GM19328 (cell line): ENCODE results near the gene SEMA3F.

Experiments used
- ATAC-seq: cut with Tn5 transposase; IDR thresholded peaks from one replicate; pipeline ENCODE4 v1.9.1; 2021; ENCODE audit warnings: mild to moderate bottlenecking, moderate library complexity; ENCODE audit not compliant: unreplicated experiment

The SEMA3F gene

GRCh38 chr3:50154840-50155490, at the start of gene SEMA3F:
Gene SEMA3F, plus strand, starts transcription at chr3:50155324. Its CDS starts 4,299 bp downstream, at chr3:50159623.
- peak; percentile 71 for ATAC-seq

- no peak for ATAC-seq
These were observed 43.4 kb upstream of the SEMA3F start for GRCh38 chr3:50111757-50112156.

DNA sequence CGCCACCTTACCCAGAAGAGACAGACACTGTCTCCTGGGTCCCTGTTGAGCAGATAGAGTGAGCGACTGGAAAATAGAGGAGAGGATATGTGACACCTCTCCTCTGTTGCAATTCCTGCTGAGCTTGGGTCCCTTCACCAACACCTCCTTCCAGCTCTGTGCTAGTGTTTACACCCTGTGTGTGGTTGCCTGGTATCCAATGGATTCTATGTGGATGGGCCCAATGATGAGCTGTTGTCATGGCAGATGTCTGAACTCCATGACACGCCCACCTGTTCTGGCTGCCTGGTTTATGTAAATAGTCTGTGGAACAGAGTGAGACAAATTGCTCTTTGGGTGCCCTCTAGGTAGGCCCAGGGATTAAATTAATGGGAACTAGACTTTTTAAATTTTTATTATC, 42.7 kb upstream of the SEMA3F start:
- ATAC-seq, result no peak

DNA sequence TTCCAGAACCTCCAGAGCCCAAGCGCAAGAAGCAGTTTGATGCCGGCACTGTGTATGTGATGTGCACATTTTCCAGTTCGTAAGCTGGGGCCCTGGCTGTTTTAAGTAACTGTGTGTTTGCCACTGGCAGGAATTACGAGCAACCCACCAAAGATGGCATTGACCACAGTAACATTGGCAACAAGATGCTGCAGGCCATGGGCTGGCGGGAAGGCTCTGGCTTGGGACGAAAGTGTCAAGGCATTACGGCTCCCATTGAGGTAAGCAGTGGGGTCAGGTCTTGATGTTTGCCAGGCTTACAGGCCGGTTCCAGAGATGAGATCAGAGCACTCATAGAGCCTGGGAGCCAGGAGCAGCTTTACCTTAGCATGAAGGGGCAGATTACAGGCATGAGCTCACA, 38.0 kb upstream of the SEMA3F start:
- ATAC-seq, result no peak

DNA sequence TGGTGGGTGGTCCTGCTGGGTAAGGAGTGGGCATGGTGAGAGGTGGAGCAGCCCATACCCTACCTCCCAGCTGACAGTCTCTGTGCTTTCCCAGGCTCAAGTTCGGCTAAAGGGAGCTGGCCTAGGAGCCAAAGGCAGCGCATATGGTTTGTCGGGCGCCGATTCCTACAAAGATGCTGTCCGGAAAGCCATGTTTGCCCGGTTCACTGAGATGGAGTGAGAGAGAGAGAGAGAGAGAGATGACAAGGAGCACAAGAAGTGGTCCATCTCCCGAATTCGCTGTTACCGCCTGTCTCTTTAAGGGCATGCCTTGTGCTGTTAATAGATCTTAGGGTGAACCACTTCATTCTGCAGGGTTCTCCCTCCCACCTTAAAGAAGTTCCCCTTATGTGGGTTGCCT, 36.9 kb upstream of the SEMA3F start:
- ATAC-seq, result no peak

GRCh38 chr3:50119786-50120185, 35.3 kb upstream of the SEMA3F start:
- no peak for ATAC-seq

DNA sequence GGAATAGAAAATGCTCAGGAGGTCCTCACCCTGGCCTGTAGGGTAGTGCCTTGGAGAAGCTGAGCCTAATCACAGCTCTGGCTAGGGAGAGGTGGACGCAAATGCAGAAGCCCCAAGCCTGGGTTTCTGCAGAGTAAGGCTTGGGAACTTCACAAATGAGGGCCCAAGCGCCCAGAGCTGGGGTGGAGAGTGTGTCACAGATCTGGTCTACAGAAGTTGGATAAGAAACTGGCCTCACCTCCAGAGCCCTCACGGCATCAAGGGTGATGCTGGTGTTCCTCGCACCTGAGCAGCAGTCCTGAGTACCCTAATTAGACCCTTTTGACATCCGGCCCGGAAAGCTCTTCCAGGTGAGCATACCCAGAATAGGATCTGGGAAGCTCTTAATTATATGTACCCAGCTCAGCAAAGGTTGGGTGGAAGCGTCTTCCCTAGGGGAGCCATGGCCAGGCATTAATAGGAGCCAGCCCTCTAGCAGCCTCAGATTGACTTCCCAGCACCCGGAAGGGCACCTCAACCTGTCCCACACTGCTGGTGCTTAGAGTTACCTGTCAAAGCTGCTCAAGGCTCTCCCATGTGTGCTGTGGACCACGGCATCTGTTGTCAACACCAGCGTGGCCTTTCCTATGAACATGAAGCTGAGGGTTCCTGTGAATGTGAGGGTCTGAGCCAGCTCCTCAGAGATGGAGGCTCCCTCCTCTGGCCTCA, 34.6 kb upstream of the SEMA3F start:
- ATAC-seq, result no peak

GRCh38 chr3:50121072-50122032, 33.8 kb upstream of the SEMA3F start:
- no peak for ATAC-seq

- ATAC-seq, result no peak
These were observed 33.1 kb upstream of the SEMA3F start for GRCh38 chr3:50122071-50122470.

- ATAC-seq, result no peak
These were observed 32.3 kb upstream of the SEMA3F start for GRCh38 chr3:50122661-50123391.

DNA sequence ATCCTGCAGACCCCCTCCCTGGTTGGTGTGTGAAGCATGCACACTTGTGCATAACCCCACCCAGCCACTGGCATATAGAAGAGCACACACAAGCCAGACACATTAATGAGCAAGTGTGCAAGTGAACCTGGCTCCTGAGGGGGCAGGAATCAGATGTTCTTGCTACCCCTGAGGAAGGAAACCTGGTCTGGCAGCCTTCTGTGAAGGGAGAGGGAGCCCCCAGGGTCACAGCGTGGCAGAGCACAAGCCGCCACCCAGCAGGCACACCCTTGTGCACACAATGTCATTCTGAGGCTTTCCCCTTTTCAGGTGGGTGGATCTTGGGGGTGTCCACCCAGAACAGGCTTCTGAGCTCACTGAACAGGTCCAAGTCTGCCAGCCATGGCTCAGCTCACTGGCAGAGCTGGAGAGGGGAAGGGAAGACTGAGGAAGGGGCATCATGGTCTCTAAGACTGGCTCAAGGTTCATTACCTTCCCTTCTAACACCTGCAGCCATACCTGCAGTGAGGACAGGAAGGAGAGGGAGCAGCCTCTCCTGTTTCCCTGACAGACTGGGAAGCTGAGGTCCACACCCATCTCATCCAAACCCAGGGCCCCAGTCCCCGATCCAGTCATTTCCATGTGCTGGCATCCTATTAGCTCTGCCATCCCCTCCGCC, 31.6 kb upstream of the SEMA3F start:
- no peak for ATAC-seq

- ATAC-seq, result no peak
These were observed 30.9 kb upstream of the SEMA3F start for GRCh38 chr3:50124052-50124799.

DNA sequence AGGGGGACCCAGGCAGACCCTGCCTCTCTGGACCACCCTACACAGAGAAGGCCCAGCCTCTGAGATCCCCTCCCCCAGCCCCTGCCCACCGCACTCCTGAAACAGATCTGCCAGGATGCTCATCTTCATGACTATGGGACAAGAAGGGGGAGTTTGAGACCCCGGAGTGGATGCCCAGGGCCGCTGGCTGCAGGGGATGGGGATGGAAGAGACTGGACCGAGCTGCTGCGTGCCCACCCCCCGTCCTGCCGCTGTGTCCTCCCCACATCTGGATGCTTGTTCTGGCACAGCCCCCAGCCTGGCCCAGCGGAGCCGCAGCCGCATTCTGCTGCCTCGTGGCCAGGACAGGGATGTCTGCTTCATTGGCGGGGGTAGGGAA, 30.3 kb upstream of the SEMA3F start:
- no peak for ATAC-seq

DNA sequence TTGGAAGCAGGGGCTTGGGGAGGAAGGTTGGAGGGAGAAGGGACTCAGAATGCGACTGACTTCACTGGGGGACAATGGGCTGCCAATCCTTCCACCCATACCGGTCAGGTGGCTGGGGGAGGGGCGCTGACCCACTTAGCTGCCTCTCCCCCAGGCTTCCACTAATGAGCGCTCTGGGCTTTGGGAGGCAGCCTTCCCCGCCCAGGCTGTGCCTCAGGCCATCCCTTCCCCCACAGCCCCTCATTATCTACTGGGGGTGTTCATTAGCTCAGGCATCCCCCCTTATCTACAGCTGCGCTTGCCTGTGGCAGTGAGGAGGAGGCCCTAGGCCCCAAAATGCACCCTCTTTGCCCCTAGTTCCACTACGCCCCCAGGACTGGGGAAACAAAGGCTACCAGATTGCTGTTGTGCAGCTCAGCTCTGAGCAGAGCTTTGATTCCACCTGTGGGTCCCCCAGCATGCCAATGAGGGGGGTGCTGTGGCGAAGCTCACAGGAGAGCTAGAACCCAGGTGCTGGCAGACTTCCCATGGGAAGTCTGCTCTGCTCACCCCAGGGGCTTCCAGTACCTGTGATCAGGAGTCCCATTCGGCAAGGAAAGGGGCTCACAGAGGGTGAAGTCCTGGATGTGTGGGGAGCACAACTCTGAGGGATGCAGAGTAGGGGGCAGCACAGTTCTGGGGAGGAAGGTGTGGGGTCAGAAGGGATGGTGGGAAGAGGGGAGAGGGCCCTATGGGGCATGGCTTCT, 29.4 kb upstream of the SEMA3F start:
- no peak for ATAC-seq

- ATAC-seq, result no peak
These were observed 28.6 kb upstream of the SEMA3F start for GRCh38 chr3:50126287-50127211.

DNA sequence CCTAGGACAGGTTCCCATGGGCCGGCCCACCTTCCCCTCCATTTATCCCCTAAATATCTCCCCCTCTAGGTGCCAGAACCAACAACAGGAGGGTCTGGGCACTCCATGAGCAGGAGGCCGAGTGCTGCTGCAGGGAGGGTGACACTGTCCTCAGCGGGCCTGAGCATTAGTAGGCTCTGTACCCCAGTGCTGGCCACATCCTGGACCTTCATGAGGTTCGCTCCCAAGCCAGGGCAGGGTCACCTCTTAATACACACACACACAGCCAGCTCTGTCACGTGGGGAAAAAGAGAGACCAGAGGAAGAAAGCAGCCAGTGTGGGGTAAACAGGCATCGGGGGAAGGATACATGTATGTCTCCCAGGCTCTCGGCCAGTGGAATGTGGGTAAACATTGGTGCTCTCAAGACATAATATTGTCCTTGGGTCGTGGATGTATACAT, 27.9 kb upstream of the SEMA3F start:
- no peak for ATAC-seq

DNA sequence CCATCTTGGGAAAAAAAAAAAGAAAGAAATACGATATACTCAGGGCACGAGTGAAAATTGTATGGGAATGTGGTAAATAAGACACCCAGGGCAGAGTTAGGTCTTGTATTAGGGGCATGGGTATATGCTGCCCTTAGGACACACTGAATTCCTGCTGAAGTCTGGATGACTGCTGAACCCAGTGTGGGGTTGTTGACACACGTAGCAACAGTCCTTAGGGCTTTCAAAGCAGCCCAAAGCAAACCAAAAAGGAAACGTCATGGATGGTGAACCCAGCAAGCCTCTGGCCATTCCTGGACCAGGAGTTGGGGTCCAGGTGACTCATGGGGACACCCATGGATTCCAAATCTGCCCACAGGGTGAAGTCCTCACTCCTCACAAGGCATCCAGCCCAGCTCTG, 27.1 kb upstream of the SEMA3F start:
- no peak for ATAC-seq

DNA sequence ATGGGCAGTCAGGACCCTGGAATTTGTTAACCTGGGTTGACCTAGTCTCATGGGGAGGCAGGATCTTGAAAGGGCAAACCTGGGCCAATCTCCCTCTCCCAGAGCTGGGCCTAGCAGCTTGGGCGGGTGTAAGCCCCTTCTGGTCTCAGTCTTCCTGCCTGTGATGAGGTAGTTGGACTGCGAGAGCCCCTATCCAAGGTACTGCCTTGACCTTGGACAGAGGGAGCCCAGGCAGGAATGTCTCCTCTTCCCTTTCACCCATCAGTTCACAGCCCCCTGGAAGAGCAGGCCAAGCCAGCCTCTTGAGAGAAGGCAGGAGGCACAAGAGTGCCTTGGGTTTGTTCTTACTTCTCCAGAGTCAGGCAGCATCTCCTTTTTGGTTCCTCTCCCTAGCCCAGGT, 24.7 kb upstream of the SEMA3F start:
- ATAC-seq, result no peak
